Hippocampal formation (tissue), 2 donors: ENCODE results near the gene GOLGA3.

ENCODE experiments used
- DNase-seq, 2 donors: peaks; one replicate each; lab custom pipeline; 2025; lab: John Stamatoyannopoulos, UW

Gene GOLGA3

GRCh38 chr12:132720606-132721345 is 107.9 kb downstream of the GOLGA3 start:
- no peak for DNase-seq

- no peak for DNase-seq
These were observed 108.7 kb downstream of the GOLGA3 start for GRCh38 chr12:132719954-132720324.

- DNase-seq = no peak
These were observed 109.3 kb downstream of the GOLGA3 start for GRCh38 chr12:132719141-132719953.
